ENCODE data around the gene LGALS3.

GRCh38 chr14:55180434-55180833 is 51.4 kb downstream of the LGALS3 start:
- TF ChIP-seq, protein P1, sequence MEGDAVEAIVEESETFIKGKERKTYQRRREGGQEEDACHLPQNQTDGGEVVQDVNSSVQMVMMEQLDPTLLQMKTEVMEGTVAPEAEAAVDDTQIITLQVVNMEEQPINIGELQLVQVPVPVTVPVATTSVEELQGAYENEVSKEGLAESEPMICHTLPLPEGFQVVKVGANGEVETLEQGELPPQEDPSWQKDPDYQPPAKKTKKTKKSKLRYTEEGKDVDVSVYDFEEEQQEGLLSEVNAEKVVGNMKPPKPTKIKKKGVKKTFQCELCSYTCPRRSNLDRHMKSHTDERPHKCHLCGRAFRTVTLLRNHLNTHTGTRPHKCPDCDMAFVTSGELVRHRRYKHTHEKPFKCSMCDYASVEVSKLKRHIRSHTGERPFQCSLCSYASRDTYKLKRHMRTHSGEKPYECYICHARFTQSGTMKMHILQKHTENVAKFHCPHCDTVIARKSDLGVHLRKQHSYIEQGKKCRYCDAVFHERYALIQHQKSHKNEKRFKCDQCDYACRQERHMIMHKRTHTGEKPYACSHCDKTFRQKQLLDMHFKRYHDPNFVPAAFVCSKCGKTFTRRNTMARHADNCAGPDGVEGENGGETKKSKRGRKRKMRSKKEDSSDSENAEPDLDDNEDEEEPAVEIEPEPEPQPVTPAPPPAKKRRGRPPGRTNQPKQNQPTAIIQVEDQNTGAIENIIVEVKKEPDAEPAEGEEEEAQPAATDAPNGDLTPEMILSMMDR (IDR thresholded peaks at IDR 0.05) = no peak
- TF ChIP-seq POLR2A (IDR thresholded peaks at IDR 0.05) = no peak

Measured in Peyer's patch (tissue), 4 donors.